ENCODE measurements around the gene ACAA1.
A peak's percentile ranks its signal among the peaks of the same experiment; 100 is the strongest.

The ACAA1 gene

GRCh38 chr3:38124324-38125122 lies 12.4 kb downstream of the ACAA1 start:
- no peaks in the 10 kb centered on the region for H3K27me3 Mint-ChIP-seq
- no peak overlapping the region for H3K27ac Mint-ChIP-seq
- intact Hi-C loops (cut with micrococcal nuclease), result no loop called here
- H3K4me1 Mint-ChIP-seq (ENCODE audit: low read depth), result peaks cover 22% of the 10 kb centered on the region
- no peak overlapping the region for H3K4me3 Mint-ChIP-seq
- H3K9me3 Mint-ChIP-seq, result no peaks in the 10 kb centered on the region
- H3K36me3 Mint-ChIP-seq (ENCODE audit: low read depth), result peaks cover 100% of the 10 kb centered on the region

GRCh38 chr3:38122712-38123290 lies 14.1 kb downstream of the ACAA1 start:
- peaks cover 97% of the 10 kb centered on the region for H3K36me3 Mint-ChIP-seq (ENCODE audit: low read depth)
- intact Hi-C loops (cut with micrococcal nuclease), result no loop called here

GRCh38 chr3:38121832-38122461 lies 15.0 kb downstream of the ACAA1 start:
- Mint-ChIP-seq H3K36me3 (ENCODE audit: low read depth) (peaks cover 88% of the 10 kb centered on the region), H3K27ac (no peak overlapping the region), H3K27me3 (no peaks in the 10 kb centered on the region), H3K4me1 (ENCODE audit: low read depth) (peaks cover 5% of the 10 kb centered on the region), H3K9me3 (no peaks in the 10 kb centered on the region), H3K4me3 (no peak overlapping the region)
- intact Hi-C loops (cut with micrococcal nuclease), result no loop called here

More at GRCh38 chr3:38122712-38123290, 14.1 kb downstream of the ACAA1 start:
- no peaks in the 10 kb centered on the region for H3K27me3 Mint-ChIP-seq
- H3K9me3 Mint-ChIP-seq, result no peaks in the 10 kb centered on the region
- H3K4me3 Mint-ChIP-seq, result no peak overlapping the region
- H3K4me1 Mint-ChIP-seq (ENCODE audit: low read depth), result peaks cover 6% of the 10 kb centered on the region
- H3K27ac Mint-ChIP-seq, result no peak overlapping the region

- Mint-ChIP-seq H3K9me3 (no peaks in the 10 kb centered on the region), H3K4me3 (no peak overlapping the region), H3K4me1 (ENCODE audit: low read depth) (peaks cover 5% of the 10 kb centered on the region), H3K27ac (no peak overlapping the region), H3K27me3 (no peaks in the 10 kb centered on the region), H3K36me3 (ENCODE audit: low read depth) (peaks cover 83% of the 10 kb centered on the region)
- intact Hi-C loops (cut with micrococcal nuclease), result no loop called here
These were observed 15.5 kb downstream of the ACAA1 start for GRCh38 chr3:38121451-38121831.

- H3K4me1 Mint-ChIP-seq (ENCODE audit: low read depth), result peaks cover 5% of the 10 kb centered on the region
- intact Hi-C loops (cut with micrococcal nuclease), result no loop called here
- H3K36me3 Mint-ChIP-seq (ENCODE audit: low read depth), result peaks cover 78% of the 10 kb centered on the region
- no peaks in the 10 kb centered on the region for H3K9me3 Mint-ChIP-seq
- peak overlapping the region; percentile 35 for H3K27ac Mint-ChIP-seq
- H3K27me3 Mint-ChIP-seq, result no peaks in the 10 kb centered on the region
- no peak overlapping the region for H3K4me3 Mint-ChIP-seq
These were observed 16.1 kb downstream of the ACAA1 start for GRCh38 chr3:38120693-38121450.

GRCh38 chr3:38119821-38120692 lies 16.9 kb downstream of the ACAA1 start:
- peaks cover 70% of the 10 kb centered on the region for H3K36me3 Mint-ChIP-seq (ENCODE audit: low read depth)
- H3K27me3 Mint-ChIP-seq, result no peaks in the 10 kb centered on the region
- no peak overlapping the region for H3K4me3 Mint-ChIP-seq
- peak overlapping the region; percentile 35 for H3K27ac Mint-ChIP-seq
- peaks cover 5% of the 10 kb centered on the region for H3K4me1 Mint-ChIP-seq (ENCODE audit: low read depth)
- intact Hi-C loops (cut with micrococcal nuclease), result loop anchor here (2.0 to 5.0 kb wide), 3 partner anchors 107 to 362 kb away; no protein-coding TSS in a partner anchor
- no peaks in the 10 kb centered on the region for H3K9me3 Mint-ChIP-seq

GRCh38 chr3:38119248-38119544 lies 17.7 kb downstream of the ACAA1 start:
- no peak overlapping the region for H3K27ac Mint-ChIP-seq
- peaks cover 5% of the 10 kb centered on the region for H3K4me1 Mint-ChIP-seq (ENCODE audit: low read depth)
- no peaks in the 10 kb centered on the region for H3K27me3 Mint-ChIP-seq
- H3K4me3 Mint-ChIP-seq, result no peak overlapping the region
- no peaks in the 10 kb centered on the region for H3K9me3 Mint-ChIP-seq
- intact Hi-C loops (cut with micrococcal nuclease), result loop anchor here (2.0 to 5.0 kb wide), 3 partner anchors 108 to 363 kb away; no protein-coding TSS in a partner anchor
- H3K36me3 Mint-ChIP-seq (ENCODE audit: low read depth), result peaks cover 61% of the 10 kb centered on the region

GRCh38 chr3:38118421-38119247 lies 18.3 kb downstream of the ACAA1 start:
- Mint-ChIP-seq H3K9me3 (no peaks in the 10 kb centered on the region), H3K4me1 (ENCODE audit: low read depth) (peaks cover 5% of the 10 kb centered on the region), H3K36me3 (ENCODE audit: low read depth) (peaks cover 55% of the 10 kb centered on the region), H3K4me3 (no peak overlapping the region), H3K27me3 (no peaks in the 10 kb centered on the region), H3K27ac (peak overlapping the region; percentile 35)
- intact Hi-C loops (cut with micrococcal nuclease), result loop anchor here (2.0 to 5.0 kb wide), 3 partner anchors 109 to 364 kb away; no protein-coding TSS in a partner anchor

GRCh38 chr3:38117748-38118420 lies 19.0 kb downstream of the ACAA1 start:
- Mint-ChIP-seq H3K27ac (no peak overlapping the region), H3K36me3 (ENCODE audit: low read depth) (peaks cover 48% of the 10 kb centered on the region), H3K4me1 (ENCODE audit: low read depth) (peaks cover 5% of the 10 kb centered on the region), H3K9me3 (no peaks in the 10 kb centered on the region), H3K27me3 (no peaks in the 10 kb centered on the region), H3K4me3 (no peak overlapping the region)
- intact Hi-C loops (cut with micrococcal nuclease), result loop anchor here (2.0 to 5.0 kb wide), 3 partner anchors 109 to 364 kb away; no protein-coding TSS in a partner anchor

GRCh38 chr3:38117163-38117716 lies 19.7 kb downstream of the ACAA1 start:
- Mint-ChIP-seq H3K9me3 (no peaks in the 10 kb centered on the region), H3K27me3 (no peaks in the 10 kb centered on the region), H3K4me3 (no peak overlapping the region), H3K36me3 (ENCODE audit: low read depth) (peaks cover 41% of the 10 kb centered on the region), H3K4me1 (ENCODE audit: low read depth) (peaks cover 5% of the 10 kb centered on the region), H3K27ac (no peak overlapping the region)
- intact Hi-C loops (cut with micrococcal nuclease), result loop anchor here (5.0 kb wide), 2 partner anchors 110 to 365 kb away; no protein-coding TSS in a partner anchor

GRCh38 chr3:38116471-38117162 lies 20.3 kb downstream of the ACAA1 start:
- no peak overlapping the region for H3K4me3 Mint-ChIP-seq
- H3K27ac Mint-ChIP-seq, result no peak overlapping the region
- peaks cover 5% of the 10 kb centered on the region for H3K4me1 Mint-ChIP-seq (ENCODE audit: low read depth)
- intact Hi-C loops (cut with micrococcal nuclease), result loop anchor here (5.0 kb wide), 2 partner anchors 111 to 366 kb away; no protein-coding TSS in a partner anchor
- H3K9me3 Mint-ChIP-seq, result no peaks in the 10 kb centered on the region
- H3K27me3 Mint-ChIP-seq, result no peaks in the 10 kb centered on the region
- peaks cover 35% of the 10 kb centered on the region for H3K36me3 Mint-ChIP-seq (ENCODE audit: low read depth)

Measured in dendritic cell treated with granulocyte-macrophage colony-stimulating factor and Interleukin-4, amounts not matched to agents 40 ng/mL and 50 ng/mL, for 4 days (primary cell).